ENCODE data around the gene GLB1L. TPM values are rescaled to one million over a fixed set of nuclear protein-coding genes. Genes with fewer than 3 reads are reported as not detected.

Gene GLB1L
- total RNA-seq, 1 experiment from 2014 or later: 6.1 TPM

GRCh38 chr2:219228041-219228910, 17.0 kb downstream of the GLB1L start (continued):
- TF ChIP-seq STAT6 (CRISPR knock-in tag; conservative IDR thresholded peaks at IDR 0.05; ENCODE audit: low read depth) (no peak), IRF2 (CRISPR knock-in tag; IDR thresholded peaks at IDR 0.05; ENCODE audit: borderline replicate concordance, low read depth) (no peak), ZNF232 (CRISPR knock-in tag; IDR thresholded peaks at IDR 0.05) (no peak), TP53 (CRISPR knock-in tag; IDR thresholded peaks at IDR 0.05) (no peak), ETV6 (CRISPR knock-in tag; IDR thresholded peaks at IDR 0.05) (no peak)

- Mint-ChIP-seq H3K4me1 (peaks cover 10% of the 10 kb centered on the region), H3K9me3 (no peaks in the 10 kb centered on the region), H3K27me3 (ENCODE audit: low read depth) (no peaks in the 10 kb centered on the region), H3K4me3 (no peak overlapping the region), H3K36me3 (peaks cover 43% of the 10 kb centered on the region), H3K27ac (no peak overlapping the region)
- ChIA-PET POLR2A (no interaction called here), CTCF (no interaction called here)
- ATAC-seq (no peak), DNase-seq (ENCODE audit: low spot score) (no peak)
- TF ChIP-seq SMAD3 (CRISPR knock-in tag; IDR thresholded peaks at IDR 0.05; ENCODE audit: borderline replicate concordance) (no peak), CREM (CRISPR knock-in tag; IDR thresholded peaks at IDR 0.05) (no peak), FOXP4 (CRISPR knock-in tag; IDR thresholded peaks at IDR 0.05) (no peak), ATF2 (CRISPR knock-in tag; IDR thresholded peaks at IDR 0.05; ENCODE audit: borderline replicate concordance, low read depth) (no peak), HMGXB4 (CRISPR knock-in tag; IDR thresholded peaks at IDR 0.05) (no peak), RELA (CRISPR knock-in tag; IDR thresholded peaks at IDR 0.05; ENCODE audit: borderline replicate concordance) (no peak), GABPB1 (CRISPR knock-in tag; IDR thresholded peaks at IDR 0.05) (no peak), ELF4 (CRISPR knock-in tag; IDR thresholded peaks at IDR 0.05; ENCODE audit: low read depth) (no peak), FOXK1 (CRISPR knock-in tag; IDR thresholded peaks at IDR 0.05) (no peak), SP1 (CRISPR knock-in tag; conservative IDR thresholded peaks at IDR 0.05) (no peak), NR1H2 (CRISPR knock-in tag; IDR thresholded peaks at IDR 0.05) (no peak), ZNF263 (CRISPR knock-in tag; IDR thresholded peaks at IDR 0.05; ENCODE audit: low read depth) (no peak)
These were observed 19.9 kb downstream of the GLB1L start for GRCh38 chr2:219225350-219225749.

Measured in WTC11 (cell line).